Mesendoderm (in vitro differentiated cells): Measurements from ENCODE around the gene KCTD1.

Experiments
- DNase-seq: peaks from one replicate; pipeline ENCODE4 v3.0.0; 2013
- H2AK5ac ChIP-seq: 2 replicates; pipeline ENCODE4 v1.6.1; 2013; ENCODE audit warnings: low read length, inconsistent platforms
- H2BK120ac ChIP-seq: 2 replicates; pipeline ENCODE4 v1.6.1; 2013; ENCODE audit warnings: low read depth, mild to moderate bottlenecking, low read length, moderate library complexity, mixed read lengths
- H2BK15ac ChIP-seq: replicated peaks from 2 replicates; pipeline ENCODE4 v1.6.1; 2013; ENCODE audit warnings: low read depth, mild to moderate bottlenecking, moderate library complexity
- H2BK5ac ChIP-seq: 2 replicates; pipeline ENCODE4 v1.6.1; 2013; ENCODE audit warnings: low read length, inconsistent platforms
- H3K18ac ChIP-seq: 2 replicates; pipeline ENCODE4 v1.6.1; 2013; ENCODE audit warnings: mild to moderate bottlenecking, low read length, mixed read lengths
- H3K23ac ChIP-seq: one replicate; pipeline ENCODE4 v1.6.1; 2013; ENCODE audit warnings: low read length
- H3K27ac ChIP-seq: 2 replicates; pipeline ENCODE4 v1.5.1; 2013; ENCODE audit warnings: low read depth, mild to moderate bottlenecking, inconsistent platforms, low read length, moderate library complexity
- H3K27me3 ChIP-seq: 2 replicates; pipeline ENCODE4 v1.6.1; 2013; ENCODE audit warnings: low read length, control low read depth, mild to moderate bottlenecking, inconsistent platforms; ENCODE audit not compliant: insufficient read depth, poor library complexity
- H3K36me3 ChIP-seq: 2 replicates; pipeline ENCODE4 v1.6.1; 2013; ENCODE audit warnings: low read length, inconsistent platforms; ENCODE audit not compliant: control insufficient read depth, insufficient read depth
- H3K4ac ChIP-seq: one replicate; pipeline ENCODE4 v1.6.1; 2013; ENCODE audit warnings: low read depth, mild to moderate bottlenecking, low read length, moderate library complexity
- H3K4me1 ChIP-seq: 2 replicates; pipeline ENCODE4 v1.6.1; 2013; ENCODE audit warnings: low read depth, low read length, inconsistent platforms; ENCODE audit not compliant: control insufficient read depth
- H3K4me2 ChIP-seq: 2 replicates; pipeline ENCODE4 v1.6.1; 2013; ENCODE audit warnings: low read length
- H3K4me3 ChIP-seq: 2 replicates; pipeline ENCODE4 v1.5.1; 2013; ENCODE audit warnings: mild to moderate bottlenecking, low read length
- H3K56ac ChIP-seq: one replicate; pipeline ENCODE4 v1.6.1; 2013; ENCODE audit warnings: low read length
- H3K79me1 ChIP-seq: 2 replicates; pipeline ENCODE4 v1.6.1; 2013; ENCODE audit warnings: low read length, inconsistent platforms
- H3K79me2 ChIP-seq: 2 replicates; pipeline ENCODE4 v1.6.1; 2013; ENCODE audit warnings: mild to moderate bottlenecking, low read length; ENCODE audit not compliant: control insufficient read depth, insufficient read depth
- H3K9ac ChIP-seq: 2 replicates; pipeline ENCODE4 v1.6.1; 2013; ENCODE audit warnings: low read length, inconsistent platforms
- H4K5ac ChIP-seq: one replicate; pipeline ENCODE4 v1.6.1; 2013; ENCODE audit warnings: low read length
- H4K8ac ChIP-seq: one replicate; pipeline ENCODE4 v1.6.1; 2013; ENCODE audit warnings: low read depth, mild to moderate bottlenecking, control low read depth, low read length, moderate library complexity
- WGBS: extraction: QIAGEN DNeasy Blood & Tissue Kit; methylation state at CpG from one replicate; pipeline ENCODE4 v1.1.7; 2013; ENCODE audit warnings: low lambda C conversion rate, missing lambda C conversion rate; ENCODE audit not compliant: insufficient coverage; ENCODE audit errors: extremely low coverage; 5-methylcytosine and 5-hydroxymethylcytosine counted together

Gene KCTD1

DNA sequence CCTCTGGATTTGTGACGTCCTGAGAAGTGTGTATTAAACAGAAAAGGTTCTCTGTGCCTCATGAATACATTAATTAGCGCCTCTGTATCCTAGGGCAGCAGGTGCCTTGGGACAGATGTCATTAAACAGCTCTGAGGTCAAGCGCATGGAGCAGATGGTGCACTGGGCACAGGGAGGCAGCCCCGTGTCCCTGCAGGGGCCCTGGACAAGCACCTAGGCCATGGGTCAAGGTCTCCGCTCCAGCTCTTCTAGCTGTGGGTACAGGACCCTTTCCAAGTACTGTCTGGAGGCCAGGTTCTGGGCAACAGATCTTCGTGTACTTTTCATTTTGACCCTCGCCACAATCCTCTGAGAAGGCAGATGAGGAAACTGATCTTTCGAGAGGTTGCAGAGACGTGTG is 126.4 kb downstream of the KCTD1 start:
- Histone ChIP-seq H3K4me2 (no peak overlapping the region), H2BK15ac (no peak overlapping the region)

DNA sequence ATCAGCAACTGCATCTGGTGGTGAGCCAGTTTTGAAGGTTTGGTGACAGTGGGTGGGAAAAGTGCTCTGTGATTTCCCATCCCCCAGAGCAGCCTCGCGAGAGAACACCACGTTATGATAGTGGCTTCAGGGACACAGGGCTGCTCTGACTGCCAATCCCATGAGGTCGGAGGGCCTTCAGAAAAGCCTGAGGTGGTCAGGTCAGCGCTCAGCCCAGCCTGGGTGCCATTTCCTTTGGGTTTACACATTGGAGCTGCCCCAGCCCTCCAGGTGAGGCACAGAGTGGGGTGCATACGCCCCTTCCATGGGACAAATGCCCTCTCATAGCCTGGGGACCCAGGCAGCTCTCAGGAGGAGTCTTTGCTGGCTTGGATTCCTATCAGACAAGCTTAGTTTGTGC is 126.8 kb downstream of the KCTD1 start:
- Histone ChIP-seq H3K23ac (no peak overlapping the region), H3K27ac (no peak overlapping the region), H3K79me2 (no peaks in the 10 kb centered on the region), H3K4me1 (no peaks in the 10 kb centered on the region), H3K4ac (no peak overlapping the region), H3K79me1 (no peaks in the 10 kb centered on the region), H4K5ac (no peak overlapping the region), H3K36me3 (no peaks in the 10 kb centered on the region), H3K4me3 (no peak overlapping the region), H2BK5ac (no peak overlapping the region), H3K56ac (no peak overlapping the region), H3K9ac (no peak overlapping the region), H4K8ac (no peak overlapping the region), H2BK120ac (no peak overlapping the region), H2BK15ac (no peak overlapping the region), H3K4me2 (no peak overlapping the region), H2AK5ac (no peak overlapping the region), H3K18ac (no peak overlapping the region), H3K27me3 (no peaks in the 10 kb centered on the region)
- no CpG with 5 or more reads among the region's 6 CpGs for WGBS
- no peak for DNase-seq

More for the DNA sequence above, 126.4 kb downstream of the KCTD1 start:
- DNase-seq = no peak
- Histone ChIP-seq H3K4ac (no peak overlapping the region), H3K4me3 (no peak overlapping the region), H4K8ac (no peak overlapping the region), H3K23ac (no peak overlapping the region), H3K18ac (no peak overlapping the region), H2BK120ac (no peak overlapping the region), H3K27me3 (no peaks in the 10 kb centered on the region), H3K56ac (no peak overlapping the region), H4K5ac (no peak overlapping the region), H3K36me3 (no peaks in the 10 kb centered on the region), H2AK5ac (no peak overlapping the region), H3K27ac (no peak overlapping the region), H3K9ac (no peak overlapping the region), H2BK5ac (no peak overlapping the region), H3K79me2 (no peaks in the 10 kb centered on the region), H3K79me1 (no peaks in the 10 kb centered on the region), H3K4me1 (no peaks in the 10 kb centered on the region)
- WGBS = no CpG with 5 or more reads among the region's 9 CpGs

DNA sequence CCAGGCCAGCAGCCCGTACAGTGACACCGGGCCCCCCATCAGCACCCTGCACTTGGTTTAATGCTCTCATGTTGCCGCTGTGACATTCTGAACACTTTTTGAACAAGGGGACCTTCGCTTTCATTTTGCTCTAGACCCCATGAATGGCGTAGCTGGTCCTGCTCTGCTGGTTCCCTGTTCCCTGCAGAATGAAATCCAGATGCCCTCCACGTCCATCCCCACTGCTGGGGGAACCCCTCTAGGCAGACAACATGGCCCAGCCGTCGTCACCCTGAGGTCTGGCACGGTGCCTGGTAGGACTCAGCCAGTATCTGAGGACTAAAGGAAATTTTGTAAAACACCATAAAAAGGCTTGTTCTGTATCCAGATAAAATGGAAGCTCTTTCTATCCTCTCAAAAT is 128.6 kb downstream of the KCTD1 start:
- Histone ChIP-seq H3K79me2 (no peaks in the 10 kb centered on the region), H4K5ac (no peak overlapping the region), H3K4me1 (no peaks in the 10 kb centered on the region), H3K36me3 (no peaks in the 10 kb centered on the region), H3K27ac (no peak overlapping the region), H2BK120ac (no peak overlapping the region), H3K79me1 (no peaks in the 10 kb centered on the region), H3K23ac (no peak overlapping the region), H3K27me3 (no peaks in the 10 kb centered on the region), H3K9ac (no peak overlapping the region), H3K56ac (no peak overlapping the region), H3K4ac (no peak overlapping the region), H3K18ac (no peak overlapping the region), H2BK15ac (no peak overlapping the region), H2BK5ac (no peak overlapping the region), H4K8ac (no peak overlapping the region), H3K4me2 (no peak overlapping the region), H2AK5ac (no peak overlapping the region), H3K4me3 (no peak overlapping the region)
- no peak for DNase-seq
- no CpG with 5 or more reads among the region's 9 CpGs for WGBS

DNA sequence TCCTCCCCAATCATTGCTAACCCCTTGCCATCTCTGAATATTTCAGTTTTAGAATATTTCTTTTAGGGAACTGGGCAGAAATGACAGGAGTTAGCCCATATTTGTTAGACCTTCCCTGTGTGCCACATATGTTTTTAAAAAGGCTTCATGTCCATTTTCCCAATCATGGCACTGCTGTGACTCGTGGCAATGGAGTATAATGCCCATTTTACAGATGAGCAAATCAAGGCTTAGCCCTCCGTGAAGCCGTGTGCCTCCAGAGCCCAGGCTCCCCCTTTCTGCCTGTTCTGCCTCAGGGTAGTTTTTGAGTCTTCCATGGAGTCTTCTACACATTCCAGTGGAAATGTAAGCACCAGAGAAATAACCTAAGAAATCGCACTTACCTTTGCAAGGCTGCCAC is 130.1 kb downstream of the KCTD1 start:
- no CpG with 5 or more reads among the region's 4 CpGs for WGBS

DNA sequence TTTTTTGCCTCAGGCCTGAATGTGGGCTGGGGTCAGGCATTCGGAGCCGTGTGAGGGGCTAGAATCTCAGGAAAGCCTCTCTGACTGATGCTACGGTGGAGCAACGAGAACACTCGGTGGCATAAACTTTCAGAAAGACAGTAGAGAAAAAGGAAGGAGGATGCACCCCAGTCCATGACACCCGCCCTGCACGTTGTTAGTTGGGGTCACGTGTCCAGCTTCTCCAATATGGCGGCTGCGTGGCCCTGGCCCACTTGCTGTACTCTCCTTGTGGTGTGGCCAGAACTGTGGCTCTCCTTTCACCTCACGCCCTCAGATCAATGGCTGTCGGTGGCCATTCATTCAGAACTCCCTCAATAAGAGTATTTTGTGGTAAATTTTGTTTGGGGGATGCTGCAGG is 131.2 kb downstream of the KCTD1 start:
- Histone ChIP-seq H2BK120ac (no peak overlapping the region), H3K4me2 (no peak overlapping the region), H3K56ac (no peak overlapping the region), H3K4me3 (no peak overlapping the region), H2BK5ac (no peak overlapping the region), H4K5ac (no peak overlapping the region), H2AK5ac (no peak overlapping the region), H3K23ac (no peak overlapping the region), H3K79me2 (no peaks in the 10 kb centered on the region), H3K18ac (no peak overlapping the region), H2BK15ac (no peak overlapping the region), H3K79me1 (no peaks in the 10 kb centered on the region), H3K4me1 (no peaks in the 10 kb centered on the region), H3K4ac (no peak overlapping the region), H3K27ac (no peak overlapping the region), H3K9ac (no peak overlapping the region), H3K36me3 (no peaks in the 10 kb centered on the region), H4K8ac (no peak overlapping the region), H3K27me3 (no peaks in the 10 kb centered on the region)
- WGBS = no CpG with 5 or more reads among the region's 12 CpGs
- no peak for DNase-seq

More for the DNA sequence above, 130.1 kb downstream of the KCTD1 start:
- H4K8ac ChIP-seq = no peak overlapping the region
- H3K18ac ChIP-seq = no peak overlapping the region
- H3K79me2 ChIP-seq = no peaks in the 10 kb centered on the region
- H2BK120ac ChIP-seq = no peak overlapping the region
- DNase-seq = no peak
- H3K9ac ChIP-seq = no peak overlapping the region
- no peak overlapping the region for H3K4me2 ChIP-seq
- no peak overlapping the region for H3K4me3 ChIP-seq
- H3K27me3 ChIP-seq = no peaks in the 10 kb centered on the region
- no peak overlapping the region for H3K56ac ChIP-seq
- H3K4ac ChIP-seq = no peak overlapping the region
- H2BK5ac ChIP-seq = no peak overlapping the region
- no peaks in the 10 kb centered on the region for H3K79me1 ChIP-seq
- H4K5ac ChIP-seq = no peak overlapping the region
- no peak overlapping the region for H3K23ac ChIP-seq
- H2AK5ac ChIP-seq = no peak overlapping the region
- H3K36me3 ChIP-seq = no peaks in the 10 kb centered on the region
- no peak overlapping the region for H2BK15ac ChIP-seq
- no peak overlapping the region for H3K27ac ChIP-seq
- H3K4me1 ChIP-seq = no peaks in the 10 kb centered on the region

DNA sequence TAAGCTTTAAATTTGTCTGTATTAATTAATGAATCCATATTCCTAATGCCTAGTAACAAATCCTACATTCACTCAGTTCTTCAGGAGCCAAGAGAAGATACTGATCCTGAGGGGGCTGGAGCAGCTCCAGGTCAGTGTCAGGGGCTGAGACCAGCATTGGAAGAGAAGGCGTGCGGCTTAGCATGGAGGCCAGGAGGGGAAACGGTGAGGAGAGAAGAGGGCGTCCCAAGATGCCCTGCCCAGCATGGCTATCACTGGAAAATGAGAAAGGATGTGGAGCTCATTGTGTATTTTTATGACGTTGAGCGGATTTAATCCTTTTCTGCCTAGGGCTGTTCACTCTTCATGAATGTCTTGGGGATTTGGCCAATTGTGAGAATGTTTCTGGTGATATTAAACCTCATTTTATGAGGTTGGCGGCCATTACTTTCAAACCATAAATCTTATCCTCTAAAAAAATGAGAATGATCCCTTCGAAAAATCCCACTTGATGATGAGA is 131.7 kb downstream of the KCTD1 start:
- H3K4me3 ChIP-seq = no peak overlapping the region
- no peaks in the 10 kb centered on the region for H3K79me2 ChIP-seq
- no peak overlapping the region for H2BK15ac ChIP-seq
- no peak overlapping the region for H3K27ac ChIP-seq
- no peaks in the 10 kb centered on the region for H3K4me1 ChIP-seq
- no peak overlapping the region for H4K5ac ChIP-seq
- no peak overlapping the region for H3K4ac ChIP-seq
- H3K36me3 ChIP-seq = no peaks in the 10 kb centered on the region
- H4K8ac ChIP-seq = no peak overlapping the region
- H2BK5ac ChIP-seq = no peak overlapping the region
- no peak overlapping the region for H3K23ac ChIP-seq
- no peak overlapping the region for H3K18ac ChIP-seq
- no peak overlapping the region for H3K9ac ChIP-seq
- H3K4me2 ChIP-seq = no peak overlapping the region
- DNase-seq = no peak
- no peaks in the 10 kb centered on the region for H3K79me1 ChIP-seq
- no peak overlapping the region for H2BK120ac ChIP-seq
- WGBS = no CpG with 5 or more reads among the region's 8 CpGs
- H3K56ac ChIP-seq = no peak overlapping the region
- H2AK5ac ChIP-seq = no peak overlapping the region
- no peaks in the 10 kb centered on the region for H3K27me3 ChIP-seq
